GM18507 (cell line): ENCODE data around the gene KRTAP10-9.
"Not testable (repeated sequence)": the region's sequence is repeated elsewhere in the genome, so short reads cannot be mapped to it uniquely, and the experiment has no call there.

Source experiments
- DNase-seq: peaks from one replicate; pipeline ENCODE4 v3.0.0; 2011; ENCODE audit warnings: low read depth; ENCODE audit not compliant: insufficient read length; ENCODE audit errors: extremely low spot score
- FAIRE-seq: peaks from 2 replicates; lab custom pipeline; 2011; peaks lifted over from hg19 to GRCh38; lab: Jason Lieb, UNC

KRTAP10-9 gene

DNA sequence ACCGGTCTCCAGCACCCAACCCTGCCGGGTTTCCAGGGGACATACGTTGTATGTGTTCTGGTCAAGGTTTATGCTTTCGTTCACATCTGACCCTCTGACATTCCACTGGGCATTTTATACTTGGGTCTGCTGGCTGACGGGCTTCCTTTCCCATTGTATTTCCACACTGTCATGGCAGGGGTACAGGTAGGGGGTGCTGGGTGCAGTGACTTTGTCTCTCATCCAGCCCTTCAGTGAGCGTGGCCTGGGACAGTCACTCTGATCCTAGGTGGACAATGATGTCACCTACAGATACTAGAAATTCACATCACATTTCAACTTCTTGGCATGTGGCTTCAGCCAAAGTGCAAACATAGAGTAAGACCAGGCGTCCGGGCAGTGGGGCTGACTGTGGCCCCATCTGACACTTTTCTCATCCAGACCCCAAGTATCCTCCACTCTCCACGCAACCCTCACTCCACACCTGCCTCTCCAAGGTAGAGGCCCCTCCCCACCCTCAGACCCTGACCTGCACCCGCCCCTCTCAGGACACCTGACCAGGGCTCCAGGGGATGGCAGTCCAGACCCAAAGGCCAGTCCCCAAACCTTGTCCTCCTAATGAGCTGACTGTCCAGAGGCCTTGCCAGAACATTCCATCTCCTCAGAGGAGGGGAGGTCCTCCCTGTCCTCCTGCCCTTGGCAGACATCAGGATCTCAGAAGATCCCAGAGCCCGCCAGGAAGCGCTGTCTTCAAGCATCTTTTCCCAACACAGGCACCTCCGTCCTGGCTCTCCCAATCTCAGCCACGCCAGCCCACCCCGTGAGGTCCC lies 9.5 kb downstream of the KRTAP10-9 start:
- FAIRE-seq, result no peak
- no peak for DNase-seq

DNA sequence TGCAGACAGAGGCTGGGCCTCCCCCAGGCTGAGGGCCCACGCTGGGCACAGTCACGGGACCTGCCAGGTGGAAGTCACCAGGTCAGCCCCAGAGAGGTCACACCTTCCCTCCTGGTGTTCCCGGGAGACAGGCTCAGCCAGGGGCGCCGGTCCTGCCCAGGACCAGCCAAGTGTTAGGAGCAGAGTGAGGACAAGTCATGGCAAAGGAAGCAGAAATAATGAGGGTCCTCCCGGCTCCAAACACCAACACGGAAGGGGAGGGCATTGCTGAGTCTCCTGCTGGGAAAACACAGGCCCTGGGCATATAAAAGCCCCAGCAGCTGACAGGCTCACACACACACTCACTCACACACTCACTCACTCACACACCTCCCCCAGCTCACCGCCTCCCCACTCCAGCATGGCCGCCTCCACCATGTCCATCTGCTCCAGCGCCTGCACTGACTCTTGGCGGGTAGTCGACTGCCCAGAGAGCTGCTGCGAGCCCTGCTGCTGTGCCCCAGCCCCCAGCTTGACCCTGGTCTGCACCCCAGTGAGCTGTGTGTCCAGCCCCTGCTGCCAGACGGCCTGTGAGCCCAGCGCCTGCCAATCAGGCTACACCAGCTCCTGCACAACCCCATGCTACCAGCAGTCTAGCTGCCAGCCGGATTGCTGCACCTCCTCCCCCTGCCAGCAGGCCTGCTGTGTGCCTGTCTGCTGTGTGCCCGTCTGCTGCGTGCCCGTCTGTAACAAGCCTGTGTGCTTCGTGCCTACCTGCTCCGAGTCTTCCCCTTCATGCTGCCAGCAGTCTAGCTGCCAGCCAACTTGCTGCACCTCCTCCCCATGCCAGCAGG lies 10.3 kb downstream of the KRTAP10-9 start, which contains the start of gene KRTAP10-10:
KRTAP10-10 (plus strand) TSS at position 339 of the 833 bp plus-strand sequence; CDS start at position 401, 62 bp downstream.
- DNase-seq, result no peak
- FAIRE-seq, result no peak

DNA sequence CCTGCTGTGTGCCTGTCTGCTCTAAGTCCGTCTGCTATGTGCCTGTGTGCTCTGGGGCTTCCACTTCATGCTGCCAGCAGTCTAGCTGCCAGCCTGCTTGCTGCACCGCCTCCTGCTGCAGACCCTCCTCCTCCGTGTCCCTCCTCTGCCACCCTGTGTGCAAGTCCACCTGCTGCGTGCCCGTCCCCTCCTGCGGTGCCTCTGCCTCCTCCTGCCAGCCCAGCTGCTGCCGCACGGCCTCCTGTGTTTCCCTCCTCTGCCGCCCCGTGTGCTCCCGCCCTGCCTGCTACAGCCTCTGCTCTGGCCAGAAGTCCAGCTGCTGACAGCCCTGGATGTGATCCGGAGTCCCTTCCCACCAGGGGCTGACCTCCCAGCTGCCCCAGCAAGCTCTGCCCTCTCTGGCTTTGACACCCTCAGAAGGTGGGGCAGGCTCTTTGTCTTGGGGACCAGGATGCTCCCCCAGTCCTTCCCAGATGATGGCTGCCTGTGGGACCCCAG lies 11.0 kb downstream of the KRTAP10-9 start:
- not testable (repeated sequence) for DNase-seq, FAIRE-seq

DNA sequence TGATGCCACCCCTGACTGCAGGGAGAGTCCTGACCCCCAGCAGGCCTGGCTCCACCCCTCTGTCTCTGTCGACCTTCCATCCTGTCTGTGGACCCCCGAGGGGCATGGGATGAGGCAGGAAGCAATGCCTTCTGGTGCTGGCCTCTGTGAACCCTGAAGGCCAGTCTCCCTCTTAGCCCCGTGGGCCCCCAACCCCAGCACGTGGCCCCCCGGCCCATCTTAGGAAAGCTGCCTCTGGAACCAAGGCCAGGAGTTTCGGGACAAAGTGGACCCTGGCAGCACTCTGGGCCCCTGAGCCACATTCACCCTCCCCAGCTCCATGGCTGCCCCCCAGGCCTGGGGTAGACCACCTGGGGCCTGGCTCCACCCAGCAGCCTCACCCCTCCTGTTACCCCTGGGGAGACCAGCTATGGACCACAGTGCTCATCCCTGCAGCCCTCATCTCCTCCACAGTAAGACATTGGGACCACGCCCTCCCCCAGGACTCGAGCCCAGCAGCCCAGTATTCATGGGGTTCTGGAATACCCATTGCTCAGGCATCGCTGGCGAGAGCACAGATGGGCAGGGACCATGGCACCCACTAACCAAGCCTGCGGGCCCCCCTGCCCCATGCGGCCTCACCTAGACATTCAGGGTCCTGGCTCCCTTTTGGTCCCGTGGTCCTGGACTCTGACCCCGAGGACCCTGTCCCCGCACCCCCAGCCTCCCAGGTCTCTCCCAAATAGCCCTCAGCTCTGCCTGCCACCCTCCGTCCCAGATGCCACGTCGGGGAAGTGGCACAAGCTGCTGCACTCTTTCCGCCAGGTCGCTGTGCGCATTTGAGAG lies 11.8 kb downstream of the KRTAP10-9 start:
- not testable (repeated sequence) for DNase-seq, FAIRE-seq

DNA sequence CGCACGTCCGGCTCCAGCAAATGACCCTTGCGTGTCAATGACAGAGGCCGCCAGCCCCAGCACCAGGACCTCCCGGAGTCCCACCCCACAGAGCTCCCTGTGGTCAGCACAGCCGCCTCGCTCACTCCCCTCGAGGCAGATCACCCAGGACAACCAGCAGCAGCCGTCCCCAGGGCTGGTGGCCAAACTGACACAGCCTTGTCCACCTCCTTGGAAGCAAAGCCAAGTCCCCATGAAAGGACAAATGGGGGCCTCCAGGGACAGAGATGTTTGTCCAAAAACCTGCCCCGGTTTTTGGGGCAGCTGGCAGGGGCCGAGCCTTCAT lies 12.4 kb downstream of the KRTAP10-9 start:
- no peak for DNase-seq

DNA sequence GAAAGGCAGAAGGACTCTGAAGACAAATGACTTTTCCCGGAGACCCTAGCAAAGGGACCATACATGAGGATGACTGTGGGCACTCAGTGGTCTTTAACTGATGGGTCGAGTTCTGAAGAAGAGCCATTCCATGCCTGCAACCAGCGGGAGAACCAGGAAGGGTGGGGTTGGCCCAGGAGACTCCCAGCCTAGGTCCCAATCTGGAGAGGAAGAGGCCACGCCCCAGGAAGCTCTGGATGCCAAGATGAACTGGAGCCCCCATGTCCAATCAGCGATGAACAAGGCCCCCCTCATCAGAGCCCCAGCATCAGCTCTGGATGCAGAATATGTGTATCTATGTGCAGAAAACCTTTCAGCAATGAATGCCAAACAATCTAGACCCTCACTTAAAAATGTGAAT lies 13.9 kb downstream of the KRTAP10-9 start:
- FAIRE-seq, result no peak

More for the DNA sequence above, 12.4 kb downstream of the KRTAP10-9 start:
- no peak for FAIRE-seq

DNA sequence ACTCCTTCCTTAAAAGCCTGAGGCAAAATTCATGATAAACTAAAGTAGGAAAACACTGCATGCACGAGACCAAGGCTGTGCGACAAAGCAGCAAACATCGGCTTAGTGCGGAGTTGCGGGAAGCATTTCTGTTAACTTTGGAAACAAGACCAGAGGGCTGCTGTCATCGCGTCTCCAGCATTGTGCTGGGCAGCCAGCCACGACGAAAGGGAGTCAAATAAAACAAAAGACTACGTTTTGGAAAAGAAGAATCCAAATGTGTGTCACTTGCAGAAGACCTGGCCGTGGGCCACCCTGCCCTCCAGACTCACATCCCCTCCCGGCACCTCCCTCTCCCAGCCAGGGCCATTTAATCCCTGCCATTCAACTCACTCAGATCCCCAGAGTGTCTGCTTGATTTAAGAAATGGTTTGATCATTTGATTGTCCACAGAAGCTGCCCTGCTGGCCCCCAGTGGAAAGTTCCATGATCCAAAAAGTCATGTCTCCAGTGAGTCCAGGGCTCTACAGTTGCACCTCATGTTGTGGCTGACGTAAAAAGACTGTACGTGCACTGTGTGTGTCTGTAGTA lies 16.9 kb downstream of the KRTAP10-9 start:
- FAIRE-seq, result no peak
- DNase-seq, result no peak

More for the DNA sequence above, 13.9 kb downstream of the KRTAP10-9 start:
- no peak for DNase-seq

DNA sequence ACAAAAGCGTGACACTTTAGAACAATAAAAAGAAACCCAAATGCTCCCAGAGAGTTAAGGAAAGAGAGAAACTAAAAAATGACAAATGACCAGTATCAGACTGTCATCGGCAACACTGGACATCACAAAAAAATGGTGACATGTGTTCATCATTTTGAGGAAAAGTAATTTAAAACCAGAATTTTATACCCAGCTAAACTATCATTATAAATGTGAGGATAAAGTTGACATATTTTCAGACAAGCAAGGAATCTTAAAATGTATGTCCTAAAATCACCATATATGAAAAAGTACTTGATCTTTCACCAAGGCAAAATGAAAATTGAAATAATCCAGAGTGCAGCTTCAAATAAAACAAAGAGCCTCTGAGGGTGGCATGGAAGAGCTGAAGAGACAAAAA lies 18.0 kb downstream of the KRTAP10-9 start:
- no peak for DNase-seq
- FAIRE-seq, result no peak

DNA sequence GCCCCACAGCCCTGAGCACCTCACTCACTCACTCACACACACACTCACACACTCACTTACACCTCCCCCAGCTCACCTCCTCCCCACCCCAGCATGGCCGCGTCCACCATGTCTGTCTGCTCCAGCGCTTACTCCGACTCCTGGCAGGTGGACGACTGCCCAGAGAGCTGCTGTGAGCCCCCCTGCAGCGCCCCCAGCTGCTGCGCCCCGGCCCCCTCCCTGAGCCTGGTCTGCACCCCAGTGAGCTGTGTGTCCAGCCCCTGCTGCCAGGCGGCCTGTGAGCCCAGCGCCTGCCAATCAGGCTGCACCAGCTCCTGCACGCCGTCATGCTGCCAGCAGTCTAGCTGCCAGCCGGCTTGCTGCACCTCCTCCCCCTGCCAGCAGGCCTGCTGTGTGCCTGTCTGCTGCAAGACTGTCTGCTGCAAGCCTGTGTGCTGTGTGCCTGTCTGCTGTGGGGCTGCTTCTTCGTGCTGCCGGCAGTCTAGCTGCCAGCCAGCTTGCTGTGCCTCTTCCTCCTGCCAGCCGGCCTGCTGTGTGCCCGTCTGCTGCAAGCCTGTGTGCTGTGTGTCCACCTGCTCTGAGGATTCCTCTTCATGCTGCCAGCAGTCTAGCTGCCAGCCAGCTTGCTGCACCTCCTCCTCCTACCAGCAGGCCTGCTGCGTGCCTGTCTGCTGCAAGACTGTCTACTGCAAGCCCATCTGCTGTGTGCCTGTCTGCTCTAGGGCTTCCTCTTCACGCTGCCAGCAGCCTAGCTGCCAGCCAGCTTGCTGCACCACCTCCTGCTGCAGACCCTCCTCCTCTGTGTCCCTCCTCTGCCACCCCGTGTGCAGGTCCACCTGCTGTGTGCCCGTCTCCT lies 19.7 kb downstream of the KRTAP10-9 start, which contains the start of gene KRTAP10-11:
KRTAP10-11 (plus strand) TSS at position 49 of the 856 bp plus-strand sequence; CDS start at position 94, 45 bp downstream.
- FAIRE-seq, DNase-seq: not testable (repeated sequence)

DNA sequence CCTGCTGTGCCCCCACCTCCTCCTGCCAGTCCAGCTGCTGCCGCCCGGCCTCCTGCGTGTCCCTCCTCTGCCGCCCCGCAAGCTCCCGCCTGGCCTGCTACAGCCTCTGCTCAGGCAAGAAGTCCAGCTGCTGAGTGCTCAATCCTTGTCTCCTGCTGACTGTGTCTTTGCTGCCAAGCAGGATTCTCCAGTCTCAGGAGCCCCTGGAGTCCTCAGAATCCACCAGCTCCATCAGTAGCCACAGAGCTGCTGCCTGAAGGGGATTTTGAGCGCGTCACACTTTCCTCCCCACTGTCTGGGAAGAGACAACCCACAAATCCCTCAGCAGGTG lies 20.3 kb downstream of the KRTAP10-9 start:
- FAIRE-seq (no peak), DNase-seq (no peak)

DNA sequence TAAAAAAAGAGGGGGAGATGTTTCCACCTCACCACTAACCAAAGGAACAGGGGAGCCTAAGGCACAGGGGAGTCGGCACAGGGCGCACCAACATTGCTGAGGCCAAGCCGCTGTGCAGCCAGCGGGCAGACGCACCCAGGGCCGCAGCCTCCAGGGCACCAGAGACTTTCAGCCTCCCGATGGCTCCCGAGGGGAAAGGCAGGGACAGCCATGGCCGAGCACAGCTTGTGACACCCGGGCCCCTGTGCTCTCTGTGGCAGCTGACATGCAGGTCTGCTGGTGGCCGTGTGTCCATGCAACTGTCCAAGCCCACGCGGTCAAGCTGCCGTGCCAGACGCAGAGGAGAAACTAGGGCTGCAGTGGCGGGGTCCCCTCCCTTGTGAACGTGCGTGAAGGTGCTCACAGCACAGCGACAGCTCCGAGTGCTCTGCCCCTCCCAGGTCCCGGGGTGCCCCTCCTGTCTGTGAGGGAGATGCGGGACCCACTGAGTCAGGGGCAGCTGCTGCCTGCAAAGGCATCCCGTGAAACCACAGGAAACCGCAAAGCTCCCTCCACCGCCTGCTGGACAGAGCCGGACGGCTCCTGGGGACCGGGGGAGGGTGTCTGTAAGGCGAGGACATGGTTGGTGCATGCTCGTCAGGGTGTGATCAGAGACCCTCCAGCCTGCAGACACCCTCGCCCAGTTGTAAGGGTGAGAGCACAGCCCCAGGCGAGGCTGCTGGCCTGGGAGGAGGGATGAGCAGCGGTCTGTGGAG lies 21.8 kb downstream of the KRTAP10-9 start:
- DNase-seq, result no peak
- no peak for FAIRE-seq

DNA sequence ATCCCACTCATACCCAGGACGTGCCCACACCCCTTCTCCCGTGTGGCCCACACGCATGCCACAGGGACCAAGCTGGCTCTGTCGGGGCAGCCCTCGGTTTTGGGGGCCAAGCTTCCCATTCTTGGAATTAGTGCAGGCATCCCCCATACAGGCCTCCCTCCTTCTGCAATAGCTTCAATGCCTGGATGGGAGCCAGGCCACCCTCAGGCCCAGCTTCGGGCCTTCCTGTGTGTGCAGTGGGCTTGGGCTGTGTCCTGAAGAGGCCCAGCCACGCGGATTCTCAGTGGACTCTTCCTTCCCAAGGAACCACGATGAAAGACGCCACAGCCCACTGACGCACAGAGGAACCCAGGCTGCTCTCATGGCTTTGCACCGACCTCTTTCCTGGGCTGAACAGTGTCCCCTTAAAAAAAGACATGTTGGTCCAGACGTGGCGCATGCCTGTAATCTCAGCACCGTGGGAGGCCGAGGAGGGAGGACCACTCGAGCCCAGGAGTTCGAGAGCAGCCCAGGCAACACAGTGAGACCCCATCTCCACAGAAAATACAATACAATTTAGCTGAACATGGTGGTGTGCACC lies 22.7 kb downstream of the KRTAP10-9 start:
- FAIRE-seq (no peak), DNase-seq (no peak)

DNA sequence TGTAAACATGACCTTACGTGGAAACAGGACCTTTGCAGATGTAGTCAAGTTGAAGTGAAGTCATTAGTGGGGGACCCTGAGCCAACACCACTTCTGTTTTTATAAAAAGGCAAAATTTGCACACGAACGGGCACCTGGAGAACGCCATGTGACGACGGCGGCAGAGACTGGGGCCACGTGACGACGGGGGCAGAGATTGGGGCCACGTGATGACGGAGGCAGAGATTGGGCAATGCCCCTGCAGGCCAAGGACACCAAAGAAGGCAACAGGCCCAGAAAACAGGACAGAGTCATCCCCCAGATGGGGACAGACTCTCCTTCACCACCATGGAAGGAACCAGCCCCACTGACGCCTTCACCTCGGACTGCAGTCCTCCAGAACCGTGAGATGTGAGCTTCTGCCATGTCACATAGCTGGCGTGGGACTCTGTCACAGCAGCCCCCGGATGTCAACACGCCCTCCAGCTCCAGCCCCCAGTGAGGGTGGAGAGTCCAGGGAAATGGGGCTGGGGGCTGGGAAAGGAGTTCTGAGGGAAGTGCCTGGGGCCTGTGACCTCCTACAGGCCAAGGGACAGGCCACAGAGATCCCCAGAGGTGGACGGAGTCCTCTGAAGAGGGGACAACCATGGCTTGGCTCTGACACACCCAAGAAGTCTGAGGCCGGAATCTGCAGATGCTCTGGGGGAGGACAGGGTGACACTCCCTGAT lies 23.5 kb downstream of the KRTAP10-9 start:
- FAIRE-seq (no peak), DNase-seq (no peak)

DNA sequence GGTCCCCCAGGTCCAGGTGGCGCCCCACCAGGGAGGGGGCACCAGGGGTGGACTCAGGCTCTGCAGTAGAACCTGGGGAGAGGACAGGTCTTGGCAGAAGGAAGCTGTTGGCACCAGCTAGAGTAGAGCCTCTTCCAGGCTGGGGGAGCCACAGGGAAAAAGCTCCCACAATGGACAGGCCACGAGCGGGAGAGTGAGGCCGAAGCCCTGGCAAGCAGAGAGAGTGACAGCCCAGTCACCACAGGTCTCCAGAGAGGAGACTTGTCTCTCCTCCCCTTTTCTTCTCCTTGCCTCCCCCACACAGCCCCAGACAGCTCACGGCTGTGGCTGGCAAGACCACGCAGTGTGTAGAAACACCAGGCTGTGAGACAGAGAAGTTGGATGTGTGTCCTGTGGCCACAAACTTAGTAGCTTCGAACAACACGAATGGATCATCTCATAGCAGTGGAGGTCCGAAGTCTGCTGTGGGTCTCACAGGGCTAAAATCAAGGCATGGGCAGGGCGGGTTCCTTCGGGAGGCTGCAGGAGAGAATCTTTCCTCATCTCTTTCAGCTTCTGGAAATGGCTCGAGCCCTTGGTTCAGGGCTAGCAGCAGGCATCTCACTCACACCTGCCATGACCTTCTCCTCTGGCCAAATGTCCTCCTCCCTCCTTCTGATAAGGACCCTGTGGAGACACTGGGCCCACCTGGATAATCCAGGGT lies 24.2 kb downstream of the KRTAP10-9 start:
- no peak for DNase-seq
- FAIRE-seq, result no peak

DNA sequence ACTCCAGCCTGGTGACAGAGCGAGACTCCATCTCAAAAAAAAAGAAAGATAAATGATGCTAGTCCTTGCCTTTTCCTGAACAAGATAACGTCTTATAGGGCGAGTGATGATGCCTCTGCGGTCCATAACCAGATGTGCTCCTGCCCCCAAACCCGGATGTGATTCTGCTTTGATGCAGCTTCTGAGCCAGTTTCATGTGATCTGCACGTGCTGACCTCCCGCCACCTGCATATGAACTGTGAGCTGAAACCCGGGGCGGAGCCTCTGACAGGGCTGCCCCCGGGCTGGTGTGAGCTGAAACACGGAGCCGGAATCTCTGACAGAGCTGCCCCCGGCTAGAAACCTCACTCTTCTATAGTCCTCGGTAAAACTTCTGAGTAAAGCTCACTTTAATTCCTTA lies 26.2 kb downstream of the KRTAP10-9 start:
- FAIRE-seq (no peak), DNase-seq (no peak)
